ENCODE data around the gene DYSF. TPM values are rescaled to one million over a fixed set of nuclear protein-coding genes. Genes with fewer than 3 reads are reported as not detected.

Gene DYSF
- total and polyA plus RNA-seq, 2 donors (not counting 3 experiments of a cell fraction or from before 2014, with no cell fraction given) = 50.9 to 152 TPM

- TF ChIP-seq FOS (IDR thresholded peaks at IDR 0.05; ENCODE audit: borderline replicate concordance, insufficient read depth, low read length) = no peak
- no peak for TF ChIP-seq MYC (IDR thresholded peaks at IDR 0.05; ENCODE audit: low read depth, low read length)
- no peak for TF ChIP-seq POLR2A (IDR thresholded peaks at IDR 0.05; ENCODE audit: low read depth, low read length)
- TF ChIP-seq MAX (IDR thresholded peaks at IDR 0.05; ENCODE audit: insufficient read depth, insufficient read length) = no peak
- no peak for TF ChIP-seq CTCF (IDR thresholded peaks at IDR 0.05; ENCODE audit: extremely low read depth in 1 of 2, insufficient read depth in 1 of 2, low read depth in 1 of 2, low read length in 2 of 2)
- no peak for TF ChIP-seq EZH2 (IDR thresholded peaks at IDR 0.05; ENCODE audit: borderline replicate concordance, low read depth, low read length, severe bottlenecking)
- TF ChIP-seq POLR2AphosphoS5 (IDR thresholded peaks at IDR 0.05; ENCODE audit: insufficient read depth, low read depth, low read length) = no peak
- TF ChIP-seq JUN (IDR thresholded peaks at IDR 0.05; ENCODE audit: borderline replicate concordance, insufficient read depth, insufficient read length, low read depth) = no peak
- TF ChIP-seq GATA2 (IDR thresholded peaks at IDR 0.05; ENCODE audit: insufficient read depth, insufficient read length, low read depth, low read length) = no peak
- H3K4me1 ChIP-seq (ENCODE audit: control insufficient read depth, extremely low read depth, insufficient read depth, low read length) = peaks cover 8% of the 10 kb centered on the region
- ChIA-PET CTCF (interaction anchor here (0.7 to 1.7 kb wide), 5 partner anchors 12 to 110 kb away, joined by 3 to 5 read pairs (median 4); no protein-coding TSS in a partner anchor), POLR2A (no interaction called here)
- FAIRE-seq = no peak
- no peak overlapping the region for H2AFZ ChIP-seq (ENCODE audit: low read depth, low read length)
- H3K9me1 ChIP-seq (replicated peaks; ENCODE audit: control insufficient read depth, extremely low read depth, insufficient read depth, low read length) = no peaks in the 10 kb centered on the region
- no peak overlapping the region for H3K4me2 ChIP-seq (ENCODE audit: insufficient read depth, low read length)
- no peak overlapping the region for H3K27ac ChIP-seq (ENCODE audit: insufficient read depth, low read depth, low read length)
- dilution Hi-C loops (cut with MboI; ENCODE audit: extremely low pct_ligation_motif_present, low sequenced_read_pairs) = no loop called here
- BruUV-seq (replicated peaks) = no TSS peak
- no peaks in the 10 kb centered on the region for H3K79me2 ChIP-seq (ENCODE audit: control insufficient read depth, insufficient read depth, low read length)
- H3K4me3 ChIP-seq (replicated peaks in 1 of 3; ENCODE audit: insufficient read depth in 1 of 3, low read depth in 1 of 3, low read length in 3 of 3) = no peak overlapping the region
- H4K20me1 ChIP-seq (replicated peaks; ENCODE audit: control insufficient read depth, extremely low read depth, insufficient read depth, low read length) = no peaks in the 10 kb centered on the region
- intact Hi-C loops (cut with micrococcal nuclease) = no loop called here
- no peak overlapping the region for H3K9ac ChIP-seq (replicated peaks; ENCODE audit: extremely low read depth, insufficient read depth, low read length)
- H3K27me3 ChIP-seq (ENCODE audit: control insufficient read depth in 2 of 2, insufficient read depth in 2 of 2, low read length in 2 of 2) = no peaks in the 10 kb centered on the region
- H3K9me3 ChIP-seq (replicated peaks; ENCODE audit: control insufficient read depth, insufficient read depth, low read length) = no peaks in the 10 kb centered on the region
- DNase-seq (ENCODE audit: low read depth, low spot score) = no peak
- H3K36me3 ChIP-seq (ENCODE audit: control insufficient read depth in 2 of 2, extremely low read depth in 1 of 2, insufficient read depth in 2 of 2, low read length in 2 of 2) = peaks cover 2 to 17% of the 10 kb centered on the region in 2 experiments
These were observed 43.8 kb upstream of the DYSF start for GRCh38 chr2:71409611-71410010.

Data from endothelial cell of umbilical vein (primary cell).